HFFc6 (cell line): Measurements from ENCODE around the gene AGBL3. TPM values are rescaled to one million over a fixed set of nuclear protein-coding genes. Genes with fewer than 3 reads are reported as not detected.
"Not testable (repeated sequence)": the region's sequence is repeated elsewhere in the genome, so short reads cannot be mapped to it uniquely, and the experiment has no call there.

Experiments used
- DNase-seq: peaks from one replicate; pipeline ENCODE4 v3.0.0-alpha.2; 2018
- H3K27ac Mint-ChIP-seq: 2 replicates; pipeline ENCODE4 v1.8.0; 2020; ENCODE audit warnings: mild to moderate bottlenecking, mixed read lengths
- H3K27me3 Mint-ChIP-seq: 2 replicates; pipeline ENCODE4 v1.8.0; 2021; ENCODE audit warnings: mild to moderate bottlenecking, moderate library complexity, mixed read lengths; ENCODE audit not compliant: insufficient read depth
- H3K36me3 Mint-ChIP-seq: 2 replicates; pipeline ENCODE4 v1.8.0; 2021; ENCODE audit warnings: low read depth, mixed read lengths
- H3K4me1 Mint-ChIP-seq: 2 replicates; pipeline ENCODE4 v1.8.0; 2020; ENCODE audit warnings: low read depth, mixed read lengths
- H3K4me3 Mint-ChIP-seq: 2 replicates; pipeline ENCODE4 v1.8.0; 2020; ENCODE audit warnings: mild to moderate bottlenecking, moderate library complexity, mixed read lengths
- H3K9me3 Mint-ChIP-seq: 2 replicates; pipeline ENCODE4 v1.8.0; 2020; ENCODE audit warnings: mild to moderate bottlenecking, mixed read lengths
- CTCF ChIP-seq: fragments of 200-600 bp; sonication (generic); IDR thresholded peaks from 2 replicates; pipeline ENCODE4 v1.5.0; 2021; ENCODE audit warnings: antibody characterized with exemption, mild to moderate bottlenecking
- total RNA-seq, 6 experiments: library from RNA; stranded (reverse); fragmentation: NEBNext Ultra II Directional; extraction: Animal tissue kit (Norgen Biotek cat#: 25700); gene quantifications; 2 replicates in 1 of 6; 3 replicates in 5 of 6; pipeline ENCODE4 v1.2.3, GENCODE V29; 2021

Gene AGBL3
- total RNA-seq, 6 experiments from 2014 or later, result 0.38 to 0.76 (median 0.68) TPM

GRCh38 chr7:135023622-135024021 lies 37.3 kb downstream of the AGBL3 start:
- H3K27me3 Mint-ChIP-seq, result peaks cover 2% of the 10 kb centered on the region; the same call in 1 of the 2 replicates
- H3K9me3 Mint-ChIP-seq, result no peaks in the 10 kb centered on the region; the same call in 1 of the 2 replicates
- H3K4me3 Mint-ChIP-seq, result no peak overlapping the region
- no peaks in the 10 kb centered on the region for H3K4me1 Mint-ChIP-seq
- no peak for DNase-seq
- no peak for TF ChIP-seq CTCF
- no peaks in the 10 kb centered on the region for H3K36me3 Mint-ChIP-seq
- no peak overlapping the region for H3K27ac Mint-ChIP-seq

- H3K4me1 Mint-ChIP-seq, result no peaks in the 10 kb centered on the region
- H3K4me3 Mint-ChIP-seq, result no peak overlapping the region
- peaks cover 6% of the 10 kb centered on the region; the same call in 1 of the 2 replicates for H3K27me3 Mint-ChIP-seq
- TF ChIP-seq CTCF, result no peak
- no peak overlapping the region for H3K27ac Mint-ChIP-seq
- no peak for DNase-seq
- no peaks in the 10 kb centered on the region for H3K9me3 Mint-ChIP-seq
- no peaks in the 10 kb centered on the region for H3K36me3 Mint-ChIP-seq
These were observed 48.9 kb downstream of the AGBL3 start for GRCh38 chr7:135035252-135035651.

- H3K36me3 Mint-ChIP-seq, H3K4me1 Mint-ChIP-seq, DNase-seq, H3K27ac Mint-ChIP-seq, H3K9me3 Mint-ChIP-seq, H3K4me3 Mint-ChIP-seq: not testable (repeated sequence)
- H3K27me3 Mint-ChIP-seq, result peaks cover 17% of the 10 kb centered on the region
These were observed 80.7 kb downstream of the AGBL3 start for GRCh38 chr7:135067017-135067416.

GRCh38 chr7:135074096-135074495 lies 87.8 kb downstream of the AGBL3 start:
- no peak for DNase-seq
- TF ChIP-seq CTCF, result no peak
- no peak overlapping the region for H3K27ac Mint-ChIP-seq
- no peaks in the 10 kb centered on the region for H3K4me1 Mint-ChIP-seq
- no peaks in the 10 kb centered on the region for H3K9me3 Mint-ChIP-seq
- H3K4me3 Mint-ChIP-seq, result no peak overlapping the region
- peaks cover 17% of the 10 kb centered on the region for H3K27me3 Mint-ChIP-seq
- H3K36me3 Mint-ChIP-seq, result no peaks in the 10 kb centered on the region

GRCh38 chr7:135074531-135074930 lies 88.2 kb downstream of the AGBL3 start:
- Mint-ChIP-seq H3K4me1 (no peaks in the 10 kb centered on the region), H3K27me3 (peaks cover 17% of the 10 kb centered on the region), H3K4me3 (no peak overlapping the region), H3K27ac (no peak overlapping the region), H3K9me3 (no peaks in the 10 kb centered on the region), H3K36me3 (no peaks in the 10 kb centered on the region)
- no peak for DNase-seq
- TF ChIP-seq CTCF, result no peak

- Mint-ChIP-seq H3K9me3 (no peaks in the 10 kb centered on the region), H3K27me3 (peaks cover 11% of the 10 kb centered on the region), H3K4me3 (no peak overlapping the region), H3K36me3 (no peaks in the 10 kb centered on the region), H3K27ac (no peak overlapping the region), H3K4me1 (no peaks in the 10 kb centered on the region)
- TF ChIP-seq CTCF, result no peak
- DNase-seq, result no peak
These were observed 89.4 kb downstream of the AGBL3 start for GRCh38 chr7:135075716-135076115.
